Measurements from ENCODE around the gene FBN3.
"Not testable (repeated sequence)": the region's sequence is repeated elsewhere in the genome, so short reads cannot be mapped to it uniquely, and the experiment has no call there.

The FBN3 gene

GRCh38 chr19:8110931-8111330 lies 38.5 kb downstream of the FBN3 start:
- Histone ChIP-seq H3K9me3 (replicated peaks; ENCODE audit: low read length) (no peaks in the 10 kb centered on the region), H3K4me3 (ENCODE audit: low read length) (no peak overlapping the region), H3K4me2 (ENCODE audit: low read length) (no peak overlapping the region), H3K4me1 (ENCODE audit: control insufficient read depth, insufficient read depth, low read length) (no peaks in the 10 kb centered on the region), H3K9ac (ENCODE audit: low read depth, low read length) (no peak overlapping the region), H3K36me3 (ENCODE audit: insufficient read depth, low read length) (no peaks in the 10 kb centered on the region), H3K27me3 (ENCODE audit: control insufficient read depth, insufficient read depth, low read length) (no peaks in the 10 kb centered on the region)

GRCh38 chr19:8109890-8110662 lies 39.3 kb downstream of the FBN3 start:
- H3K27me3 ChIP-seq (ENCODE audit: control insufficient read depth, insufficient read depth, low read length) = no peaks in the 10 kb centered on the region
- no peaks in the 10 kb centered on the region for H3K9me3 ChIP-seq (replicated peaks; ENCODE audit: low read length)
- H3K4me2 ChIP-seq (ENCODE audit: low read length) = no peak overlapping the region
- no peaks in the 10 kb centered on the region for H3K4me1 ChIP-seq (ENCODE audit: control insufficient read depth, insufficient read depth, low read length)
- H3K36me3 ChIP-seq (ENCODE audit: insufficient read depth, low read length) = no peaks in the 10 kb centered on the region
- no peak overlapping the region for H3K9ac ChIP-seq (ENCODE audit: low read depth, low read length)
- H3K4me3 ChIP-seq (ENCODE audit: low read length) = no peak overlapping the region

GRCh38 chr19:8109455-8109854 lies 39.9 kb downstream of the FBN3 start:
- Histone ChIP-seq H3K4me3 (ENCODE audit: low read length) (no peak overlapping the region), H3K36me3 (ENCODE audit: insufficient read depth, low read length) (no peaks in the 10 kb centered on the region), H3K9ac (ENCODE audit: low read depth, low read length) (no peak overlapping the region), H3K4me1 (ENCODE audit: control insufficient read depth, insufficient read depth, low read length) (no peaks in the 10 kb centered on the region), H3K4me2 (ENCODE audit: low read length) (no peak overlapping the region), H3K27me3 (ENCODE audit: control insufficient read depth, insufficient read depth, low read length) (no peaks in the 10 kb centered on the region), H3K9me3 (replicated peaks; ENCODE audit: low read length) (no peaks in the 10 kb centered on the region)

GRCh38 chr19:8108560-8109445 lies 40.6 kb downstream of the FBN3 start:
- Histone ChIP-seq H3K4me3 (ENCODE audit: low read length) (no peak overlapping the region), H3K27me3 (ENCODE audit: control insufficient read depth, insufficient read depth, low read length) (no peaks in the 10 kb centered on the region), H3K9ac (ENCODE audit: low read depth, low read length) (no peak overlapping the region), H3K4me1 (ENCODE audit: control insufficient read depth, insufficient read depth, low read length) (no peaks in the 10 kb centered on the region), H3K9me3 (replicated peaks; ENCODE audit: low read length) (no peaks in the 10 kb centered on the region), H3K4me2 (ENCODE audit: low read length) (no peak overlapping the region), H3K36me3 (ENCODE audit: insufficient read depth, low read length) (no peaks in the 10 kb centered on the region)

GRCh38 chr19:8107301-8107903 lies 42.0 kb downstream of the FBN3 start:
- Histone ChIP-seq H3K4me2 (ENCODE audit: low read length) (no peak overlapping the region), H3K27me3 (ENCODE audit: control insufficient read depth, insufficient read depth, low read length) (no peaks in the 10 kb centered on the region), H3K4me1 (ENCODE audit: control insufficient read depth, insufficient read depth, low read length) (no peaks in the 10 kb centered on the region), H3K36me3 (ENCODE audit: insufficient read depth, low read length) (no peaks in the 10 kb centered on the region), H3K4me3 (ENCODE audit: low read length) (no peak overlapping the region), H3K9ac (ENCODE audit: low read depth, low read length) (no peak overlapping the region), H3K9me3 (replicated peaks; ENCODE audit: low read length) (no peaks in the 10 kb centered on the region)

GRCh38 chr19:8105471-8105870 lies 43.9 kb downstream of the FBN3 start:
- H3K4me2 ChIP-seq (ENCODE audit: low read length) = no peak overlapping the region
- no peaks in the 10 kb centered on the region for H3K36me3 ChIP-seq (ENCODE audit: insufficient read depth, low read length)
- H3K9ac ChIP-seq (ENCODE audit: low read depth, low read length) = no peak overlapping the region
- H3K4me3 ChIP-seq (ENCODE audit: low read length) = no peak overlapping the region
- H3K9me3 ChIP-seq (replicated peaks; ENCODE audit: low read length) = no peaks in the 10 kb centered on the region
- no peaks in the 10 kb centered on the region for H3K4me1 ChIP-seq (ENCODE audit: control insufficient read depth, insufficient read depth, low read length)
- no peaks in the 10 kb centered on the region for H3K27me3 ChIP-seq (ENCODE audit: control insufficient read depth, insufficient read depth, low read length)

GRCh38 chr19:8101910-8102309 lies 47.5 kb downstream of the FBN3 start:
- H3K4me1 ChIP-seq (ENCODE audit: control insufficient read depth, insufficient read depth, low read length); H3K4me3 ChIP-seq (ENCODE audit: low read length); H3K9ac ChIP-seq (ENCODE audit: low read depth, low read length); H3K27me3 ChIP-seq (ENCODE audit: control insufficient read depth, insufficient read depth, low read length); H3K36me3 ChIP-seq (ENCODE audit: insufficient read depth, low read length); H3K9me3 ChIP-seq (replicated peaks; ENCODE audit: low read length); H3K4me2 ChIP-seq (ENCODE audit: low read length): not testable (repeated sequence)

GRCh38 chr19:8101311-8101710 lies 48.1 kb downstream of the FBN3 start:
- Histone ChIP-seq H3K4me2 (ENCODE audit: low read length) (no peak overlapping the region), H3K9me3 (replicated peaks; ENCODE audit: low read length) (no peaks in the 10 kb centered on the region), H3K4me3 (ENCODE audit: low read length) (no peak overlapping the region), H3K36me3 (ENCODE audit: insufficient read depth, low read length) (no peaks in the 10 kb centered on the region), H3K9ac (ENCODE audit: low read depth, low read length) (no peak overlapping the region), H3K27me3 (ENCODE audit: control insufficient read depth, insufficient read depth, low read length) (no peaks in the 10 kb centered on the region), H3K4me1 (ENCODE audit: control insufficient read depth, insufficient read depth, low read length) (no peaks in the 10 kb centered on the region)

GRCh38 chr19:8097681-8098567 lies 51.5 kb downstream of the FBN3 start:
- no peak overlapping the region for H3K4me2 ChIP-seq (ENCODE audit: low read length)
- H3K27me3 ChIP-seq (ENCODE audit: control insufficient read depth, insufficient read depth, low read length) = no peaks in the 10 kb centered on the region
- H3K9me3 ChIP-seq (replicated peaks; ENCODE audit: low read length) = peaks cover 12% of the 10 kb centered on the region
- H3K36me3 ChIP-seq (ENCODE audit: insufficient read depth, low read length) = no peaks in the 10 kb centered on the region
- no peak overlapping the region for H3K4me3 ChIP-seq (ENCODE audit: low read length)
- H3K9ac ChIP-seq (ENCODE audit: low read depth, low read length) = no peak overlapping the region
- H3K4me1 ChIP-seq (ENCODE audit: control insufficient read depth, insufficient read depth, low read length) = no peaks in the 10 kb centered on the region

GRCh38 chr19:8097198-8097597 lies 52.2 kb downstream of the FBN3 start:
- H3K36me3 ChIP-seq (ENCODE audit: insufficient read depth, low read length) = no peaks in the 10 kb centered on the region
- no peaks in the 10 kb centered on the region for H3K27me3 ChIP-seq (ENCODE audit: control insufficient read depth, insufficient read depth, low read length)
- H3K4me2 ChIP-seq (ENCODE audit: low read length) = no peak overlapping the region
- H3K4me1 ChIP-seq (ENCODE audit: control insufficient read depth, insufficient read depth, low read length) = no peaks in the 10 kb centered on the region
- H3K9me3 ChIP-seq (replicated peaks; ENCODE audit: low read length) = peaks cover 12% of the 10 kb centered on the region
- no peak overlapping the region for H3K9ac ChIP-seq (ENCODE audit: low read depth, low read length)
- H3K4me3 ChIP-seq (ENCODE audit: low read length) = no peak overlapping the region

GRCh38 chr19:8096071-8096470 lies 53.3 kb downstream of the FBN3 start:
- no peaks in the 10 kb centered on the region for H3K36me3 ChIP-seq (ENCODE audit: insufficient read depth, low read length)
- H3K4me3 ChIP-seq (ENCODE audit: low read length) = no peak overlapping the region
- H3K9me3 ChIP-seq (replicated peaks; ENCODE audit: low read length) = peaks cover 12% of the 10 kb centered on the region
- H3K4me2 ChIP-seq (ENCODE audit: low read length) = no peak overlapping the region
- H3K9ac ChIP-seq (ENCODE audit: low read depth, low read length) = no peak overlapping the region
- H3K4me1 ChIP-seq (ENCODE audit: control insufficient read depth, insufficient read depth, low read length) = no peaks in the 10 kb centered on the region
- no peaks in the 10 kb centered on the region for H3K27me3 ChIP-seq (ENCODE audit: control insufficient read depth, insufficient read depth, low read length)

Measured in skeletal muscle satellite cell (primary cell).